Measurements from ENCODE around the gene PHOX2B.

Gene PHOX2B

GRCh38 chr4:41709844-41710481, 38.6 kb downstream of the PHOX2B start:
- DNase-seq, result no peak

GRCh38 chr4:41703785-41704184, 44.7 kb downstream of the PHOX2B start:
- no peak for DNase-seq

- no peak for DNase-seq
Measured at GRCh38 chr4:41702770-41703169, 45.8 kb downstream of the PHOX2B start.

GRCh38 chr4:41701983-41702382, 46.5 kb downstream of the PHOX2B start:
- DNase-seq, result no peak

- no peak for DNase-seq
Measured at GRCh38 chr4:41696763-41697162, 51.8 kb downstream of the PHOX2B start.

- no peak for DNase-seq
Measured at GRCh38 chr4:41696131-41696530, 52.4 kb downstream of the PHOX2B start.

Measured in CD4-positive, alpha-beta T cell treated with Interleukin-15 for 1 hour (primary cell).